NCI-H2227 (cell line): Measurements from ENCODE around the gene CLEC3B.
"Not testable (repeated sequence)": the region's sequence is repeated elsewhere in the genome, so short reads cannot be mapped to it uniquely, and the experiment has no call there.

Experiments used
- DNase-seq: peaks from one replicate; lab custom pipeline; 2025; ENCODE audit not compliant: unreplicated experiment; lab: John Stamatoyannopoulos, UW

CLEC3B gene

DNA sequence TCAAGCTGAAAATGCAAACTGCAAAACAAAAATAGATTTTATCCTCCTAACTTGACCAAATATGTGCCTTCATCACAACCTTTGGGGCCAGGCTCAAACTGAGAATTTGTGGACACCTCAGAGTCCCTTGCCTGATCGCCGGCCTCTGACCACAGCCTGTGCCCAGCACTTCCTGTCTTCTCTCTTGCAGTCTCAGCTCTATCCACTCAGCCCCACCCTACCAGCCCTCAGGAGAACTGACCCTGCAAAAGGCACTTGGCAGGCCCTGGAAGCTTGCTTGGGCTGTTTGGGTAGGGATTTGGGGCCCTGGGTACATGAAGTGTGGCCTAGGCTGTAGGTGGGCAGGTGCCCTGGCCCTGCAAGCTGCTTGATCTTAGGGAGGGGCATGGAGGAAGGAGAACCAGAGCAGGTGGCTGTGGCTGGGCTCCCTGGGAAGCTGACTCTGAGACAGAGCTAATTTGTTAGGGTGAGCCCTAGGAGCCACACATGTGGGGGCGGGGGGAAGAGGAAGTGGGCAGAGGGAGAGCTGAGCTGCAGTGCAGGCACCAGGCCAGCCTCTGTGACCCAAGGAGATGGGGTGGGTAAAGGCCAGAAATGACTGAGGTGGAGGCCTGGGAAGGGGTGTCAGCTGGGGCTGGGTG lies 8.6 kb downstream of the CLEC3B start:
- no peak for DNase-seq

DNA sequence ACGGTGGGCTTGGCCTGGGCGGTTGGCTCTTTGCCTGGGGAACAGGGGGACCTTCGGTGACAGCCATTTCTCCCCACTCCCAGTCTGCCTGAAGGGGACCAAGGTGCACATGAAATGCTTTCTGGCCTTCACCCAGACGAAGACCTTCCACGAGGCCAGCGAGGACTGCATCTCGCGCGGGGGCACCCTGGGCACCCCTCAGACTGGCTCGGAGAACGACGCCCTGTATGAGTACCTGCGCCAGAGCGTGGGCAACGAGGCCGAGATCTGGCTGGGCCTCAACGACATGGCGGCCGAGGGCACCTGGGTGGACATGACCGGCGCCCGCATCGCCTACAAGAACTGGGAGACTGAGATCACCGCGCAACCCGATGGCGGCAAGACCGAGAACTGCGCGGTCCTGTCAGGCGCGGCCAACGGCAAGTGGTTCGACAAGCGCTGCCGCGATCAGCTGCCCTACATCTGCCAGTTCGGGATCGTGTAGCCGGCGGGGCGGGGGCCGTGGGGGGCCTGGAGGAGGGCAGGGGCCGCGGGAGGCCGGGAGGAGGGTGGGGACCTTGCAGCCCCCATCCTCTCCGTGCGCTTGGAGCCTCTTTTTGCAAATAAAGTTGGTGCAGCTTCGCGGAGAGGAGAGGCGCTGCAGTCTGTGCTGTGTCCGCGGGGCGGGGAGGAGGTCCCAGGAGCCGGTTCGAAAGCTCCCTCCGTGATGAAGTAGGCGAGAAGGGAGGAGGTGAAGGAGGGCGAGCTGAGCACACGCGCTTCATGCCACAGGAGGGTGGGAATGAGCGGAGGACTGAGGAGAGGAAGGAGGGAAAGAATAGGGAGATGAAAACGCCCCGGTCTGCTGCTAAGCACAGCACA lies 9.6 kb downstream of the CLEC3B start:
- DNase-seq, result peak; percentile 9

DNA sequence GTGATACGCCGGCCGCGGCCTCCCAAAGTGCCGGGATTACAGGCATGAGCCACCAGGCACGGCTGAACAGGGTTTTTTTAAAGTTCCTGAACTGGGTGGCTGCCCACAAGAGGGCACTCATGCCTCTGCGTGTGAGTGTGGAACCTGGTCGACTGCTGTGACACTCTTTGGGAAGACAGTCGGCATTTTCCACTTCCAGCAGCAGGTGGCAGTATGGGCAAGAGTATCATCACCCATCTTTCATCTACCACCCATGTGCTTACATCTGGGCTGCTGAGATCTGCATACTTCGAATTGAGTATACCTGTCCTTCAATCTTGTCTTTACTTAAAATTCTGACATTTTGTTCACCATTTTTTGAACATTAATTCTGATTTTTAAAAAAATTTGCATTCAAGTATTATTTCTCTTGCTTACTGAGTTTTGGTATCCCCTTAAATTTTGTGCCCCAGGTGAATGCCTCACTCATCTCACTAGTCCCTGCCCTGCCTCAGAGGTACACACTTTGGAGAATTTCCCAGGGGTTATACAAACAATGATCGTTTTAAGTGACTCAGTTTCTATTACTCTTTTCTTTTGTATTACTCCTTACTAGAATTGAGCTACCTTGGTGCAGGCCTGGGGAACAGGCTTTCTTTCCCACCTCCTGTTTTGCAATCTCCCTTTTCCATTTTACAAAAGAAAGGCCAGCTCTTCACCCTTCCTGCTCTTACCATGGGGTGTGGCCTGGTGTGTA lies 11.8 kb downstream of the CLEC3B start:
- DNase-seq, result peak; percentile 91

DNA sequence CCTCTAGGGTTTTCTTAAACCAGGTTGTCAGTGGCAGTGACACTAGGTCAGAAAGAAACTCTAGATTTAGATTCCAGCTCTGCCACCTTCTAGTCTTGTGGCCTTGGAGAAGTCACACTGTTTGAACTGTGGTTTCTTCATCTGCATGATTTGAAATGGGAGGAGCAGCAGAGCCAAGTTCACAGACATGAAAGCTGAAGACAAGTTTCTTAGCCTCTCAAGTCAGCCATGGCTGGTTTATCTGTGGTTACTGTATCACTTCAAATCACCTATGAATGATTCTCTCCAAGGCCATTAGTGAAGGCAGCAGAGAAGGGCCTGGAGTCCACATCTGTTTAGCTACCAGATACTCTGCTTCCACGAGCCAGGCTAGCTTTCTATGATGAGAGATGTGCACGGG lies 15.6 kb downstream of the CLEC3B start:
- DNase-seq, result no peak

DNA sequence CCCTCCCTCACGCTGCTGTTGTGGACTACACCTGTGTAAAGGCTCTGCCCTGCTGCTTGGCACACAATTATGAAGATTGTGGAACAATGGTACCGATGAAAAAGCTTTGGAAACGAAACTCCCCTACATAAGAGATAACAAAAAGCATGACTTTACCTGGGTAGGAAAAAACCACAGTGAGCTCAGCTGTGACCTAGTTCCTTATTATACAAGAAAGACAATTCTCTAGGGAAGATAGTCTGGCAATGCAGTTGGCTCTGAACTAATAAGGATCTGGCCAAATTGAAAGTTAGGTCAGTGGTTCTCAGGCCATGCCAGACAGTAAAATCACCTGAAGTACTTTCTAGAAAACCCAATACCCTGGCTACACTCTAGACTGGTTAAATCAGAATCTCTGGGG lies 16.1 kb downstream of the CLEC3B start:
- no peak for DNase-seq

DNA sequence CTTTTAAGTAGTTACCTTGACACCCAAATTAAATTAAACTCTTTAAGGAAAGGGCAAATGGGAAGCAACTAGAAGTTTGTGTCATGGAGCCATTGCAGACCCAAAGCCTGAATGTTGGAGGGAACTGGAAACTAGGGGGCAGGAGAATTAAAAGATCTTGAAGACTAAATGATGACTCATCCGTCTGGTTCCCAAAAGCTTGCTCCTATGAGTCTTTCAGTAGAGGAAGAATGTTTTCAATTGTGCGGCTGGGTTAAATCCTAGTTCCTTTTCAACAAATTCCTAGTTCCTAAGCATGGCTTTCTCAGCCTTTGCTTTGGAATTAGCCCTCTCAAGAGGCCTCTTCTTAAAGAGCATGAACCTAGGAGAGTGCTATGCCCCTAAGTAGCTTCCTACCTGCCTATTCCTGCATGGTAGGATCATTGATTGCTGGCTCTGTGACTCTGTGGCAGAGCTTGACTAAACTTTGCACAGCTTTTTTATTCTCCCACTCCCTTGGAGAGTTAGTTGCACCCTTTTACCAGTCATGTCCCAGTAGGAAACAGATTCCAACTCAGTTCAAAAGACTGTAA lies 17.7 kb downstream of the CLEC3B start:
- DNase-seq, result no peak

DNA sequence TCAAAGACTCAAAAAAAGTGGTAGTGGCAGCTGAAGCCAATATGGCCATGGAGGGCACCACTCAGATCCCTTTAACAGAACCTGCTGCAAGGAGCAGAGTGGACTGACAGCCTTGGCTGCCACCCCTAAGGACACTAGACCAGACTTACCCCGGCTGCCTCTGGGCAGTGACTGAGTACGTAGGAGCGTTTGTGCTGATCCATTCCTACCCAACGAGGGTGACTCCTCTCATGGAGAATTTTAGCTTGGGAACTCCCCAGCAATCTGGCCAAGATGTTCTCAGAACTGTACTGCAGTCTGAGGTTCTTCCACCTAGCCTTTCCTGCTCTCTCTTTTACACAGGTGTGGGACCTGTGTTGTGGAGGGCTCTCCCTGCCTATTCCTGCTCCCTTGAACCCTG lies 22.1 kb downstream of the CLEC3B start:
- DNase-seq, result no peak

DNA sequence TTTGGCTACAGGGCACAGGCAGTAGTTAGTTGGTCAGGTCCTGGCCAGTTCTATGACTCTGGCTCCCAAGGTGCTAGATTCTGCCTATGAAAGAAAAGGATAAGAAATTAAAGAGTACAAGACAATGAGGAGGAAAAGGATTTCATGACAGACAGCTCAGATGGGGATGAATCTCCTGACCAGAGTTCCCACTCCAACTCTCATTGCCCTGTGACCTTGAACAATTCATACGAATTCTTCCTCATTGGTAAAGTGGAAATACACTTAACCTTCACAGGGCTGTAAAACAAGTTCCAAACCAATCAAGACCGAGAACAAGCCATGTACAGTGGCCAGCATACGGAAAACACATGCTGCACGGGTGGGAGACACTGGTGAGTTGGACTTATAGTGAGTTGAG lies 23.7 kb downstream of the CLEC3B start:
- DNase-seq, result no peak

DNA sequence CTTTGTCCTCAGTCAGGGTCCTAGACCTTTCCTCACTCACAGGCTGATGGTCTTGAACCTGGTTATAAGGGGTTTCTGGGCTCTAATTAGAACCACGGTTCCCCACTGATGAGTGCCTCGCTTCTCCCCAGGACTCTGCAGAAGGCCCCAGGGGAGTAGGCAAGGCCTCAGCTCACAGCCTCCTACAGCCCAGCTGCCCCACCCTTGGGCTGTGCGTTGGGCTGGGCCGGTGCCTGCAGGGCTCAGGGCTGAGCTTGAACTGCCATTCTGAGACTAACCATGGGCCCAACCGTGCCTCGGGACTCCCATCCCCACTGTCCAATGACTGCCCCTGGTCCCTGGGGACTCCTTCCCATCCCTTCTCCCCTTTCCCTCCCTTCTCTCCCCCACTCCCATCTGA lies 25.6 kb downstream of the CLEC3B start:
- no peak for DNase-seq

DNA sequence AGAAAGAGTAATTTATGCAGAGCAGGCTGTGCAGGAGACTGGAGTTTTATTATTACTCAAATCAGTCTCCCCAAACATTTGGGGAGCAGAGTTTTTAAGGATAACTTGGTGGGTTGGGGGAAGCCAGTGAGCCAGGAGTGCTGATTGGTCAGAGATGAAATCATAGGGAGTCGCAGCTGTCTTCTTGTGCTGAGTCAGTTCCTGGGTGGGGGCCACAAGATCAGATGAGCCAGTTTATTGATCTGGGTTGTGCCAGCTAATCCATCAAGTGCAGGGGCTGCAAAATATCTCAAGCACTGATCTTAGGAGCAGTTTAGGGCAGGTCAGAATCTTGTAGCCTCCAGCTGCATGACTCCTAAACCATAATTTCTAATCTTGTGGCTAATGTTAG lies 27.7 kb downstream of the CLEC3B start:
- not testable (repeated sequence) for DNase-seq

DNA sequence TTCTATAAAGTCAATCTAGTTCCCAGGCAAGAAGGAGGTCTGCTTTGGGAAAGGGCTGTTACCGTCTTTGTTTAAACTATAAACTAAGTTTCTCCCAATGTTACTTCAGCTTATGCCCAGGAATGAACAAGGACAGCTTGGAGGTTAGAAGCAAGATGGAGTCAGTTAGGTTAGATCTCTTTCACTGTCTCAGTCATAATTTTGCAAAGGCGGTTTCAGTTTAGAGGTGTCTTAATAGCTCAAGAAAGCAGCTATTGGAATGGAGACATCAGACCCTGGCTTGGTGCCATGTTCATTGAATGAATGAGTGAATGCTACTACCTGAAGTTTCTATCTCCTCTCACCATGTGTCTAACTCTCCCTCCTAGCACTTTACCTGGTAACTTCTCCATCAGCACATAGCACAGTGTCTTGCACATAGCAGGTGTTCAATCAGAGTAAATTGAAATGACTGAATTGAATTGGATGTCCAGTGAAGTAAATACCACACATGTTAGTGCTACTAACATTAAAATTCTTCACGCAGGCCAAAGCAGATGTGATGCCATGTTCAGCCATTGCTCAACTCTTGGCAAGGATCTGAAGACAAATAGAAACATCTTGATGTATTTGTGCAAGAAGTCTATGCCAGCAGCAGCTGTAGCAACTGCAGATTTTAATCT lies 28.2 kb downstream of the CLEC3B start:
- no peak for DNase-seq

DNA sequence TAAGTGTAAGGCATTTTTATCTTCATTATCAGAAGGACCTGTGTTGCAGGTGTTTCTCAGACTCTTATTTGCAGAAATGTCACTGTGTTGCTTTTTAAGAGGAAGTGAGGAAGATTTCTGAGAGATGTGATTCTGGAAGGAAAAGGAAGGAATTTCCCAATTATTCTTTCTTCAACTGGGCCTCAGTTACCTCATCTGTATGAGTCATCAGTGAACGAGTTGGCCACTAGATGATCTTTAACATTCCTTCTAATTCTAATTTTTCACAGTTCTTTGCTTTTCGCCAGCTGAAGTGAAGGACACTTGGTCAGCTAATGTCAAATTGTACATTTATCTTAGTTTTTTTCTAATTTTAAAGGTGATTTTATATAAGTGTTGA lies 28.9 kb downstream of the CLEC3B start:
- no peak for DNase-seq

DNA sequence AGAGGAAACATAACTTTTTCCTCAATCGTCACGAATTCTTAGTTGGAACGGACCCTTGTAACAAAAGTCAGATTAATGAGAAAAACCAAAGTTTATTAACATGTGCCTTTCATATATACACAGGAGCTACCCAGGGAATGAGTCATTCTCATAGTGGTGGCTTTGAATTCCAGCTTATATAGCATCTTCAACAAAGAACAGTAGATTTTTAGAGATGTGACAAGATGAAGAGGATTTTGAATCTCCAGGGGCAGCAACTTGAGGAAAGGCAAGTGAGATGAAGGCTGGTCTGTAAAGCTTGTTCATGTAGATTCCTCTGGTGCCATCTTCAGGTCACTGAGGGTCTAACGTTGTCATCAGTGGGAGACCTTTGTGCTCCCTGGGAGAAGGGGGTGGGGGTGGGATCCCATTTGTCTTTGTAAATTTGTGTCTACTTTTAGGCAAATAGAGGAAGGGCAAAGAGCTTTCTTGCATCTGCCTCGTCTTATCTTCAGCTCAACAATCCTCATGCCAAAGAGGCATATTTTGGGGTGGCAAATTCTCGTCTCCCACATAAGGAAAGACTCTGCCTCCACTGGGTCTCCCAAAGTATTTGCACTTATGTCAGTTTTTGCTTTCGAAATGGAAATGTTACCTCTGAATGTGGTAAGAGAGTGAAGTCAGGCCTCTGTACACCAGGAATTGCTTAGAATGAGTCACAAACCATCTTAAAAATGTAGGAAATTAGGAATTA lies 29.5 kb downstream of the CLEC3B start:
- no peak for DNase-seq

DNA sequence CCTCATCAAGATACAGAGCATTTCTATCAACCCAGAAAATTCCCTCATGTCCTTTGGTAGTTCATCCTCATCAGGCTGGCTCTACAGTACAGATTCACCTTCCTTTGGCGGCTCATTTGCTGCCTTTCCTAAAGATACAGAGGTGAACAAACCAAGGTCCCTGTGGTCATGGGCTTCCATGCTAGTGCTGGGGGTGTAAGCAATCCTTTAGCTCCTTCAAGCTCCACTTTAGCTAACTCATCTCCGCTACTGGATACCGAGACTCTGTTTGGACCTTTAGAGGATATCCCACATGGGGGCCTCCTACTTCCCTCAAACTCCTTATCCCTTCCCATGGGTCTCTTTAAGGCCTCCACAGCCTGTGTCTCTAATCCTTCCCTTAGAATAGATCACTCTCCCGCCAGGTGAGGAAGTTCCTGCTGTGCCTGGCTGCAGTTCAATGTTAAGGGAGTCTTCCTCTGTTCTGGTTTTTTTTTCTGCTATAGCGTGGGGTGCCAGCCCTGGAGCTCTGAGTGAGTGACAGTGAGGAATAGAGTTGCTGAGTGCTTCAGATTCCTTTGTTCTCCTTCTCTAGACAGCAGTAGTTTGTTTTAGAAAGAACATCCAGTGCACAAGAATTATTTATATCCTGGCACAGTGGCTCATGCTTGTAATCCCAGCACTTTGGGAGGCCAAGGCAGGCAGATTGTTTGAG lies 30.7 kb downstream of the CLEC3B start:
- DNase-seq, result no peak

DNA sequence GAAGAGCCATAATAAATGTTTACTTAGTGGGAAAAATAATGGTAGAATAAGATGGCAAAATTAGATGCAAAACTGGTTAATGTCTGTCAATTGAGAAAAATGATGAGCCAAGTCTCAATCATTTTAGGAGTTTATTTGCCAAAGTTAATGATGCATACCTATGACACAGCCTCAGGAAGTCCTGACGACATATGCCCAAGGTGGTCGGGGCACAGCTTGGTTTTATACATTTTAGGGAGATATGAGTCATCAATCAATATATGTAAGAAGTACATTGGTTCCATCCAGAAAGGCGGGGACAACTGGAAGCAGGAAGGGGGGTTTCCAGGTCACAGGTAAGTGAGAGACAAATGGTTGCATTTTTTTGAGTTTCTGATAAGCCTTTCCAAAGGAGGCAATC lies 31.5 kb downstream of the CLEC3B start:
- no peak for DNase-seq

DNA sequence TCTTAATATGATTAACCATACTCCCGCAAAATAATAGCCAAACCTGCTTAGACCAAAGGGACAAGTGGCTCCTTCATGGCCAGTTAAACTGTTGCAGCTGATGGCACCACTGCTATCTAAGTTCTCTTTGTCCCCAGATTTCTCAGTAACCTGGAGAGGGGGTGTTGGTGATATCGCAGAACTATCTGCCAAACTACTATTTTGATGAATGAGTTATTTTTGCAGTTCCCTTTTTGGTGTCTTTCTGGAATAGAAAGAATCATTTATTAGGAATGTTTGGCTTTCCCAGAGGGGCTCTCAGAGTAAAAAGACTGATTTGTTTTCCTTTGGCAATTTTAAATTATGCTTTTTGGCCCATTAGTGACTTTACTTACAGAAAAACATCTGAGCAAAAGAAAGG lies 33.0 kb downstream of the CLEC3B start:
- DNase-seq, result no peak

DNA sequence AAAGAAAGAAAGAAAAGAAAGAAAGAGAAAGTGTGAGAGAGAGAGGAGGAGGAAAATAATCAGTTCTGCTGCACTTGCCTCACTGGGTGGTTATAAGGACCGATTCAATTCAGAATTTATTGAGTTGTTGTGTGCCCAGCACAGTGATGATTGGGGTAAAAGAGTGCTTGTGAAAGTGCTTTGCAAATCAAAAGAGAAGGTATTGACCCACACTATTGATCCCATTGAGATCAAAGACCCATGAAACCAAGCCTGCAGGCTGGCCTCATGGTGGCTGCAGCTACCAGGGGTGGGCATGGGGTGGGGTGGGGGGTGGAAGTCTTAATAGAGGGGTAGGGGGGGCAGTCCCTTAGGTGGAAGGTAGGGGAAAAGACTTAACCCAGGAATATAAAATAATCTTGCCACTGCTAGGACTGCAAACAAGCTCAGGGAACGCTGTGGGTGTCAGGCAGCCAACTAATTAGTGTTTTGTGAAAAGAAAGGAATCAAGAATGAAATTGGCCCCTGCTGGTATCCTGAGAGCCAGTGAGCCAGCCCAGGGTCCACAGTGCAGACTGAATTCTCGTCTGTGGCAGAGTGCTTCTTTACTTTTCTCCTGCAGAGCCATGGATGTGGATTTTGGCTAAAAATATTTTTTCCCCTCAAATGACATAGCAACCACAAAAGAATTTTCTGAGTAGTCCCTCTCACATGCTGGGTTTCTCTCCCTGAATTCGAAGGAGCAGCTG lies 34.2 kb downstream of the CLEC3B start:
- DNase-seq, result no peak

DNA sequence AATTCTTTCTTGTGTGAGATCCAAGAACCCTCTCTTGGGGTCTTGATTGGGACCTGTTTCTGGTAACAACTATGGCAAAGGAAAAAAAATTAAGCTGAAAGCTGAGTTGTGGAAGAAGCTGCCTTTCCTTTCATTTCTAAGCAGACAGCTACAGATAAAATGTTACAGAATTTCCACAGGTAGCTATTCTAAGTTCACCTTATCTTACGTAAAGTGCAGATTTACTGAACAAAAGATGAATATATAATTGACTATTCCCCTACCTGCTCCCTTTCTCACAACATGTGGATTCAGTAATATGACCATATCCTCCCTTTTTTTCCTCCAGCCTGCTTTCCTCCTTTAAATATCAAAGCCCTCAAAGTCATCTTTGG lies 36.6 kb downstream of the CLEC3B start:
- no peak for DNase-seq
